Measurements from ENCODE around the gene ABCB4.

The ABCB4 gene
- total RNA-seq = 0.44 to 1.0 reads per million in 2 donors

DNA sequence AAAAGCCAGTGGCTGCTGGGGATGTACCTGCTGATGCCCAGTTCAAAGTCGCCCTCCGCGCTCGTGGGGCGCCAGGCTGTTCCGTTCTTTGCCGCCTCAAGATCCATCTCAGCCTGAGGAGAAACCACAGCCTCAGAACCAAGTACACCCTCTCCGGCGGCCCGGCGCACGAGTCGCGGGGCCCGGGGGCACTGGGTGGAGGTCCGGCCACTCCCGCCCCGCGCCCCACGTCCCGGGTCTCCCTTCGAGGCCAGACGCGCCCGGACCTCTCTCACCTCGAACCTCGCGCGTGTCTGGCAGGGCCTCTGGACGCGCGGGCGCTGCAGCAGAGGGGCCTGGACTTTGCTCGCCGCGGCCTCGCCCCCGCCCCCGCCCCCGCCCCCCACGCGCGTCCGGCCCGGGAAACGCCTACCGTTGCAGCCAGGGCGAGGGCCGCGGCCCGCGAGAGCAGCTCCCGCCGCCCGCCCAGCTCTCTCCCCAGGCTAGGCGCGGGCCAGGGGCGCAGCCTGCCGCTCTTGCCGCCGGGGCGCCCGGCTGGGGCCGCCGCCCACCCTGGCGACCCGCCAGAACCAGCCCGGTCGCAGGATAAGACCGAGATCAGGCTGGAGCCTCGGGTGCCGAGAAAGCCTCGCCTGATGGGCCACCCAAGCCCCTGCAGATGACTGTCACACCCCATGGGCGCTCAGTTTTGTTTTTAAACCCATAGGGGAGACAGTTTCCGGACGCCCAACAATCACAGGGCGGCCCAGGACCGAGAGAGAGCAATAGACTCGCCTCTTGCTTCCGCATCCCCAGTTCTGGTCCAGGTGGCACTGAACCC is at the start of gene ABCB4:
TSS of gene ABCB4 (minus strand) at position 322 of the 820 bp plus-strand sequence. CDS start at position 107, 215 bp downstream.
- DNase-seq = no peak

DNA sequence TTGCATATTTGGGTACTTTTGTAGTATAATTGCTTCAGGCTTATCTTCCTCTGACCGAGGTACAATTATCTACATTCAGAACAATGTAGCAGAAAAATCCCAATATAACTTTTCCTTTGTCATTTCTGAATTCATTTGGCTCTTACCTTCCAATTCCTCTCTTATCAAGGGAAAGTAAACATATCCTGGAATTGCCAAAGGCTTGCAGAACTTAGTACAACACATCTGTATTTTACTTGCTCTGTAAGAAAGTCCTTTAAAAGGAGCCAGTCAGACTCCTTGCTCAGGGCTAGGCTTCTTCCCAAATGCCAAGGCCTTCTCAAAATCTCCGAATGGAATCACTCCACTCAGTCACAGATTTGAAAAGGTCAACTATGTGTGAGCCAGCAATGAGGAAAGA is 43.3 kb upstream of the ABCB4 start:
- DNase-seq = no peak

DNA sequence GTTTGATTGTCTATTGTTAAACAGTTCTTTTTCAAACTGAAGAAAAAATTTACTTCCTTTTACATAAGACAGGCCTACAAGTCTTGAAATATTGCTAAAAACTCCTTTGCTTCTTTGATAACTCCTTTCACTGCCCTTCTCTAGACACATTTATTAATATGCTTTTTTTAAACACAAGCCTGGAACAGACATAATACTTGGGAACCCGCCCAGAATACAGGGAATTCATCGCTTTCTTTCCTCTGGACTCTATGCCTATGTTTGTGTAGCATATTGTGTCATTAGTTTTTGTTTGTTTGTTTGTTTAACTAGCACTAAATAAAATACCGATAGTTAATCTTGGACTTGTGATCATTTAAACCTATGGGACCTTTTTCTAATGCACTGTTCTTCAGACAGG is 42.4 kb upstream of the ABCB4 start:
- no peak for DNase-seq

DNA sequence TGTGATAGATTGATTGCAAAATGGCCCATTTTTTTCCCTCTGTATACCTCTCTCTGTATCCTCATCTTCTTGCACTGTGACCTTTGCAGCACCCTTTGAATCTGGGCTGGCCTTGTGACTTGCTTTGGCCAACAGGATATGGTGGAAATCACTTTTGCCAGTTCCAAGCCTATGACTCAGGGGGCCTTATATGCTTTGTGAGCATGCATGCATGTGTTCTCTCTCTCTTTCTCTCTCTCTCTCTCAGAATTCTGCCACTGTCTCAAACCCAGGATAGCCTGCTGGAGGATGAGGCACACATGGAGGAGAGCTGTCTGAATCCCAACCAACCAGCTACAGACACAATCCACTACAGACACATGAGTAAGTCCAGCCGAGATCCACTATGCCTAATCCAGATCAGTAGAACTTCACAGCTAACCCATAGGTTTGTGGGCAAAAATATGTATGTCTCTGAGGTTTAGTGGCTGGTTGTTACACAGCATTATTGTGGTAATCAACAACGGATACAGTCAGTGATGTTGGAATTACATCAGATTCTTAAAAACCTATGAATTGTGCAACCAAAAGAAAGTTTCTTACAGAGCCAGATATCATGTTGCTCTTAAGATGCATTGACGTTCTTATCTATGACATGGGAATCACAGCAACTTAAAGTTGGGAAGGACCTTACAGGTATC is 41.8 kb upstream of the ABCB4 start:
- no peak for DNase-seq

DNA sequence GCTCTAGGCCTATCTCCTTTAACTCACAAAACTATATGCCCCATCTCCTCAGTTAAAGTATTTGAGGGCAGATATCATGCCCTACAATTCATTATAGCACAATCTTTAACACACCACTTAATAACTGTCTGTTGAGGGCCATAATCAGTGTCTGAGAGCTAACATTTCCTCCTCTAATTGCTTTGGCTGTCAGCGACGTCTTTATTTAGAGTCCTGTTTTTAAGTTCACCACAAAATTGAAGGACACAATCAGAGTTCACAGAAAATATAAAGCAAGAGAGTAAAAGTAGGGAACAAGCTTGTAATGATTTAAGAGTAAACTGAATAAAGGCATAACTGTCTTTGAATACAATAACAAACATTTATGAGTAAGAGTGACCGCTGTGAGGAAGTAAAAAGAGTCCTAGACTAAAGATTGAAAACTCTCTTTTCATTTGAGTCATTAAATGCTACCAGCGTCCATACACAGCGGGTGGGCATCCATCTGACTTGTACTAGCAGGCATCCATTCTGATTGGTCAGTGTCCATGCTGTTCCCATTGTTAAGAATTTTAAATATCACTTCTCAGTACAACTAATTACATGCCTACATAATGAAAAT is 38.4 kb upstream of the ABCB4 start:
- DNase-seq = no peak

DNA sequence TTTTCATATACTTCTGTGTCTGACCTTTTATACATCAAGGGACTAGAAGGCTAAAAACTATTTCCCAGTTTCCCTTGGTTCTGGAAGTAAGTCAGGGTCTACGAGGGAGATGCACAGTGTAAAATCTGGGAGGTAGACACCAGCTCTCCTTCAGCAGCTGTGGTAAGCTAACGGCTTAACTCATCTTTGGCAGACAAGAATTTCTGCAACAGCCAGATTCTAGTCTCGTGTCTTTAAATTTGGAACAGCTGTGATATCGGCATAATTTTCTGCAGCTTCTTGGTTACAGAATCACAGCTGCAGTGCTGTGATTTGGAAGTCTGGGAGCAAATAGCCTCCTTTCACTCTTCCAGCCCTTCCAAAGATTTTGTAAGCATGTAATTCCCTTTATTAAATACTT is 37.4 kb upstream of the ABCB4 start:
- no peak for DNase-seq

DNA sequence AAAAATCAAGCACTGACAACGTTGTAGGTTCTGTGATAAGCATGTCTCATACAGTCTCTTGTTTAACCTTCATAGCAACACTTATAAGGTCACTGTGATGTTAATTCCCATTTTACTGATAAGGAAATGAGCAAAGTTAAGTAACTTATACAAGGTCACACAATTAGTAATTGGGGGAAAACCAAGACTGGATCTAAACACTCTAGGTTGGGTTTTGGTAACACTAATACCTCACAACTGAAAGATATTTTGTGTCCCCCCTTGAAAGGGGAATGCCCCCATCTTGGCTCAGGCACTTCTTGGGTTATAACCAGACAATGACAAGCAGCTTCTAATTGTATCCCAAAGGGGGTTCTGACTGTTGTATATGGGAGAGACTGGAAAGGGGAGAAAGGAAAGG is 36.0 kb upstream of the ABCB4 start:
- no peak for DNase-seq

DNA sequence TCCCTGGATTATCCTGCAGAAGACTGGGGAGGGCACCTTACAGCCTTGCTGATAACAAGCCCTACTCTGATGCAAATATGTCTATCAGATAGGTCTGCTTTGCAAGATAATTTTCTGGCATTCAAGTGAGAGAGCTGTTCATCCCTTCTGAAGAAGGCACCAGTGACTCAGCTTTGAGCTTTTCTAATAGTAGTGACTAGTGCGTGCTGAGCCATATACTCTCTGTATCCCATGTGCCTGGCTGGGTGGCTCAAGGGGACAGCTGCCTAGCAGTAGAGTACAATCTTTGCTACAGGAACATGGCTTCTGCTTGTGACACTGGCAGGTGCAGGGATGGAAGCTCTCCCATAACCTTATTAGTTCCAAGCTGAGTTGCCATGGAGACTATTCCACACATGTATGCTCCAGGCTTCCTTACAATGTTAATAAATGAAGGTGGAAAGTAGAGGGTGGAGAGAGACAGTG is 35.0 kb upstream of the ABCB4 start:
- no peak for DNase-seq

DNA sequence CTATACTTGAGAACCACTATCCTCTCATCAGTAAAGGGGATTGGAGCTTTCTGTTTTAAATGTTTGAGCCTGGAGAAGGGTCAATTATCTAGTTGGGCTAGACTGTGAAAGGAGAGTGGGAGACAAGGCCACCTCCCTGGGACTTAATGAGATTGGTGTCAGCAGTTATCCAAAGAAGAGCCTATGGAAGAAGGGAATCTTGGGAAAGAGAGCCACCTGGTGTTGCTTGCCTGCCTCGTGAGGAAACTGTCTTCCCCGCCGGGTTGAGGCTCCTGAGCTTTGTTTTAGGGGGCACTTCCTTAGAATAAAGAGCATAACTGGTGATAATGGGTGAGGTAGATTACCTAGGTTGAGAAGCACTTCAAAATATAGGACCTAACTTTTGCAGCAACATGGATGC is 32.0 kb upstream of the ABCB4 start:
- DNase-seq = no peak

DNA sequence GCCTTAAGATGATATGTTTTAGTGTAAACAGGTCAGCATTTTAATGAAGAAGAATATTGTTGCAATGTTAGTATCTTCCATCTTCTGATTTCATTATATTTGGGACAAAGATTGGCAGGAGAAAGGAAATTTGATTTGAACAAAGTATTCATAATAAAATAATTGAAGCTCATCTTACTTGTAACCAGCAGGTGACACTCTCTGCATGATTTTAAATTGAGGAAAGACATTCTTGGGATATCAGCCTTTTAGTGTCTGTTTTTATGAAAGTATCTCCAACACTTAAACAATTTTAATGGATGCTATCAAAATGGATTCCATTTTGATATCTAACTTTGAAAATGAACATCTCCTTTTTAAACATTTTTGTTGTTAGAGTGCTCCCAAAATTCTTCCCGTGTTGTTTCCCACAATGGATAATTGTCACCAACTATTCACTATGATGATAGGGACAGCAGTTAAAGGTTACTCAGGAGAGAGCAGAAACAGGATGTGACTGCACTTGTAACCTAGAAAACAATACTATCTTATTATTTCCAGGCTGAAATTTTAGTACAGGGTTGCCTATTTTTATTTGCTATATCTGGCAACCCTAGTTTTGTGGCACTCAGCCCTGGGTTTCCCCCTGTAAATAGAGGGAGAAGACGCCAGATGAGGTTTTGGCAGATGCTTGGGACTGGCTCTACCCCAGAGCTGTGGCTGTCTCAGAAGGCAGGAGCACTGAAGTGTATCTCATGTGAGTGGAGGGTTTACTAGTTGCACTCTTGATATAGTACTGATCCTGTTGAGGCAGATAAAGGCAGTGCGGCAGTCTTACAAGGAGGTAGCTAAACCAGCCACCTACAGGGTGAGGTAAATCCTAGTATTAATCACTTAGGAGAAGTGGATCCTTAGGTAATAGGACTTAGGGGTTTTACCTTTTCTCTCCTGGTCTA is 31.0 kb upstream of the ABCB4 start:
- no peak for DNase-seq

DNA sequence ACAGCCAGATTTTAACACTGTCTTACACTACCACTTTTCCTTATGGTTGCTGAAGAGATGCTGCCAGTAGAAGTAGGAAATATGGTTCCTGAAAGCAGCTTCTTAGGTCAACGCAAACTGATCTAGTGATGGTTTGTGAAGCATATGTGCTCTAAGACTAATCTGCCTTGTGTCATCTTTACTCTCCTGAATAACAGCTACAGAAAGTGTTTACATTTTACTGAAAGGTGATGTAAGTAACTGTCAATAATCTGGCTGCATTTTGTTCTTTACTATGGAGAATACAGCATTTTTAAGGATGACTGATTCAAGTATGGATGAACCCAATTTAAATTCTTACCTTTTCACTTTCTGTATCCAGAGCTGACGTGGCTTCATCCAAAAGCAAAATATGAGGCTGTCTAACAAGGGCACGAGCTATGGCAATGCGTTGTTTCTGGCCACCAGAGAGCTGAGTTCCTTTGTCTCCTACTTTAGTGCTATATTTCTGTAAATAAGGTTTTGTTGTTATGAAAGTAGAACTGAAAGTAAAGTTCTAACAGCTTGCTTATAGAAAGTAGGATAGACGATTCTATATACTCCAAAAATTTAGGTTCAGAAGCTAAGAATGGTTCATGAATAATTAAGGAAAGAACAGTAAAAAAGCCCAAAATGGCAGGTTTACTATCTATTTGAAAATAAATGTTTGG is 30.2 kb upstream of the ABCB4 start:
- DNase-seq = no peak

DNA sequence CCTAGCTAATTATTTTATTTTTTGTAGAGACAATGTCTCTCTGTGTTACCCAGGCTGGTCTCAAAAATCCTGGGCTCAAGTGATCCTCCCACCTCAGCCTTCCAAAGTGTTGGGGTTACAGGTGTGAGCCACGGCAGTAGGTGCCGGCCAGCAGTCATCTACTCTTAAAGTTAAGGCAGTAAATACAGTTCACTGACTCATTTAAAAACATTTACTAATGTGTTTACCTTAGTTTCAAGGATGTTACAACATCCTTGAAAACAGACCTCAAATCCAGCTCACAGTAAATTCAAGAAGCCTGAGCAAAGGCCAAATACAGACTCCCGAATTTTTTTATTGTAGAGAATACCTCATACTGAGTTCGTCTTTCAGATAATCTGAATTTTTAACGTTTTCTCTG is 29.6 kb upstream of the ABCB4 start:
- DNase-seq = no peak

DNA sequence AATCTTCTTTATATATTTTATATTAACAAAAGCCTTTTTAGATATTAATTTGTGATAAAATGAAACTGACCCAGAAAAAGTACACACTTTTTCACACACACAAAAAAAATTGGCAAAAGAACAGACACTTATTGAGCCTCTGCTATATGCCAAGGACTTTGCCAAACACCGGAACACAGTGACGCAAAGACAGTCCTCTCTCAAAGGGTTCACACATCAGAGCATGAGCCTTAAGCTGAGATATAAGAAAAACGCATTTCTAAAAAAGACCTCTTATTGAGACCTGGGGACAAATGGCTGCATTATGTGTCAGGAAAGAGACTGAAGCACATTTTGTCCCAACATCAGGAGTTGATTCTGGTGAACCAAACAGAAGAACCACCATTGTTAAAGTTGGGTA is 24.0 kb upstream of the ABCB4 start:
- DNase-seq = no peak

DNA sequence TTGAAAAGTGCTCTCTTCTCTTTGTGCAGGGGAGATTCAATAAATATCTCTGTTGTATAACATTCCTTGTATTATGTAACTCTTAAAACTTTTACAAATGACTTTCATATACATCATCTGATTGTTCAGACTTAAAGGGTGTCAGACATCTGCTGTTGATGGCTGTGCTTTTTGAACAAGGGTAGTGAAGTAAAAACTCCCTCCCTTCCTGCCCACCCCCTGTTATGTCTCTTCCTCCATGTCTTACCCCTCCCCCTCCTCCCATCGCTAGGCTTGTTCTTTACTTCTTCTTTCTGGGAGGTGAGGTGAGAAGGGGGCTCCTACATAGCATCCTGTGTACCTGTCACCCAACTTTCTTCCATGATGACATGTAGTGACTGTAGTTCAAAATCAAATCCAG is 23.4 kb upstream of the ABCB4 start:
- DNase-seq = no peak

DNA sequence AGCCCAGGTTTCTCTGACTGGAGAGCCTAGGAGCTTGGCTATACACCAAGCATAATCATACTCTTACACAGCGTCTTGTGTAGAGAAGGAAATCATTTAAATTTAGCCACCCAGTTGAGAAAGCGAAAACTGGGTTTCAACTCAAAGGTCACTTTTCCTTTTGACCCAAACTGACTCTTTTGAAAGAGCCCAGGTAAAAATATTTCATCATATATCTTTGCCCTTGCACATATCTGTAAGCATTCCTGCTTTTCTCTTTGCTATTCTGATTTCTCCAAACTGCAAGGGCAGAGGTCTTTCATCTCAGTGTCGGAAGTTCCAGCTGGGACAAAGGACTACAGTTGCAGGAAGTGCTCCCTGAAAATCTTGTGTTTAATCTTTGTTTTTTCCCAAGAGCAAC is 22.0 kb upstream of the ABCB4 start:
- DNase-seq = no peak

DNA sequence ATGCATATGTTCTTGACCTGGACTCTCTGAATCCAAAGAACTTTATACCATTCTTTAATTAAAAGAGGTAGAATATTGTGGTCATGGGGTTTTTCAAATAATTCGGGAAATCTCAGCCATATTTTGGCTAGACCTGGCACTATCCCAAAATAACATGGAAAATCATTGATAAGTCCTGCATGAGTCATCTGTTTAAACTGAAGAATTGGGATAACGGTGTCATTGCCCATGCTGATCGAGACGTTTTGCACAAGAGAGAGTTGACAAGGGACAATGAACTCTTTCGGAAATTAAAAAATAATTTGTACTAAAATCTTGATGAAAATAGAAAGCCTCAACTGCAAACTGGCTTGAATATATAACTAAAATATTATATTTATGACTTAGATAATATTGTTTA is 19.9 kb upstream of the ABCB4 start:
- DNase-seq = no peak

DNA sequence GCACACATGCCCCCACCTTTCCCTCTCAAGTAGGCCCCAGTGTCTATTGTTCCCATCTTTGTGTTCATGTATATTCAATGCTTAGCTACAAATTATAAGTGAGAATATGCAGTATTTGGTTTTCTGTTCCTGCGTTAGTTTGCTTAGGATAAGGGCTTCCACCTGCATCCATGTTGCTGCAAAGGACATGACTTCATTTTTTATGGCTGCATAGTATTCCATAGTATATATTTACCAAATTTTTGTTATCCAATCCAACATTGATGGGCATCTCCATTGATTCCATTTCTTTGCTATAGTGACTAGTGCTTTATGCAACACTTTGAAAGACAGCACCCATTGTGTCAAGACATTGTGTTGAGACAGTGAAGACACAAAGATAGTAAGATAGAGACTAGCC is 19.0 kb upstream of the ABCB4 start:
- DNase-seq = no peak

DNA sequence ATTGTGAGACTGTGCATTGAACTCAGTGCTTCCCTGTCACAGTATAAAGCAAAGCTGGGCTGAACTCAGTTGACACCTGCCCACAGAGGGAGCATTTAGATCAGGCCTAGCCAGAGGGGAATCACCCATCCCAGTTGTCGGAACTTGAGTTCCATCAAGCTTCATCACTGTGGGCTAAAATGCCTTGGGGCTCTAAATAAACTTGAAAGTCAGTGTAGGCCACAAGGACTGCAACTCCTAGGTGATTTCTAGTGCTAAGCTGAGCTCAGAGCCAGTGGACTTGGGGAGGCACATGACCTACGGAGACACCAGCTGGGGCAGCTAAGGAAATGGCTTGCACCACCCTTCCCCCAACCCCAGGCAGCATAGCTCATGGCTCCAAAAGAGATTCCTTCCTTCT is 7.7 kb upstream of the ABCB4 start:
- DNase-seq = no peak

DNA sequence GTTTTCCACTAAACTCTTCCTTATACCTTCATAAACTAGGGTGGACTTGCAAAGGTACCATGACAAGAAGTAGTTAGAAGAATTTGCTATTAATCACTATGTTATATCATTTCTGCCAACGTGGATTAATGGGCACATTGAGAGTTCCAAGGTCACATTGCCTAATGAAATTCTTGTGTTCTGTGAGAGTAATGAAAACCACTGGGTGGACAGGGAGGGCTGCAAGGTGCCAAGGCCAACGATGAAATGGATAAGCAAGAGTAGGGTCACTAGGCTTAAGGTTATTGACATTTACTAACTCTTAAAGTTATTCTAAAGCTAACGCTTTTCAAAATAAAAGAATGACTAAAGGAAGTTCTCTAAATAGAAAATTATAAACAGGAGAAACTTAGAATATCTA is 6.6 kb upstream of the ABCB4 start:
- no peak for DNase-seq

DNA sequence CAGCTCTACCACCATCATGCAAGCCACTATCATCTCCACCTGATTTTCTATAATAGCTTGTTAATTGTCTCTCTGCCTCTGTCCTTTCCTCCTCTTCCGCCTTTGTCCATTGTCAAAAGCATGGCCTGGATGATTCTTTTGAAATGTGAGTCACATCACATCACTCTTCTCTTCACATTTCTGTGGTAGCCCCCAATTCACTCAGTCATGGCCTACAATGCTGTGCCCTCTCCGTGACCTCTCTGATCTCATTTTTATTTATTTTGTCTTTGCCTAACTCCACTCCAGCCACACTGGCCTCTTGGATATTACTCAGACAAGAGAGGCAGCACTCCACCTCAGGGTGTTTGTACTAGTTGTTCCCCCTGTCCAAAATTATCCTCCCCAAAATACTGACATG is 4.9 kb upstream of the ABCB4 start:
- DNase-seq = no peak

DNA sequence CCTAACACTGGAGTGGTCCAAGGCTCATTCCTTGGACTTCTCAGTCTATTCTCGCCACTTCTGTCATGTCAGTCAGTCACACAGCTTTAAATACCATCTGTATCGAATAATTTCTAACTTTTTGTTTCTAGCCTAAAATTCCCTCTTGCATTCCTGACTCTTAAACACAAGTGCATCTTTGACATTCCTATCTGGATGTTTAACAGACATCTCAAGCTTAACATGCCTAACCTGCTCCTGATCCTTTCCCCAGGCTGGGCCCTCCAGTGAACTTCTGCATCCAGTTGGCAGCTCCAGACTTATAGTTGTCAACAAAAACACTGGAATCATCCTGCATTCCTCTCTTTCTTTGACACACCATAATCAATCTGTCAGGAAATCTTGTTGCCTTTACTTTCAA is 4.5 kb upstream of the ABCB4 start:
- DNase-seq = no peak

DNA sequence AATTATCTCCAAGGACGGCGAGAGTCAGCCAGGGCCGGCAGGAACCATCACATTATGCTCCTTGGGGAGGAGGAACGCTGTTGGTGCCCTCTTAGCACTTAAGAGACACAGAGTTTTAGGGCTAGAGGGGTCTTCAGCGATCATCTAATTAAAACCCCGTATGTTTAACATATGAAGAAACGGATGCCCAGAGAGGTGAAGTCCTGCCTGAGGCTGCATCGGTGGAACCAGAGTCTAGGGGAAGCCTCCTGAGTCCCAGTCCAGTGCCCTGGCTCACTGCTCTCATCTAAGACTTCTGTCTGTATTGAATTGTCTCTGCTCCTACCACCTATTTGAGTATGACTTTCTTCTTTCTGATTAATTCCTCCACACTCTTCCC is 688 bp upstream of the ABCB4 start:
- no peak for DNase-seq
